K562 (cell line): ENCODE data around the gene TIMP4. TPM values are rescaled to one million over a fixed set of nuclear protein-coding genes. Genes with fewer than 3 reads are reported as not detected.
A peak's percentile ranks its signal among the peaks of the same experiment; 100 is the strongest.

ENCODE experiments used
- CBFA2T3 ChIP-seq: fragments of 450-650 bp; IDR thresholded peaks from 2 replicates; pipeline ENCODE4 v1.6.1; 2017
- CBX3 ChIP-seq, 2 experiments: IDR thresholded peaks; 1 replicate in 1 of 2; 2 replicates in 1 of 2; pipeline ENCODE4 v1.6.1; 2012; ENCODE audit warnings: inconsistent platforms in 2 of 2, low read length in 2 of 2, borderline replicate concordance in 1 of 2, control low read depth in 1 of 2
- CHD4 ChIP-seq: fragments of 200-600 bp; sonication (generic); IDR thresholded peaks from 3 replicates; pipeline ENCODE4 v1.6.1; 2012; ENCODE audit warnings: low read depth, mild to moderate bottlenecking, mixed read lengths, low read length, inconsistent platforms; ENCODE audit not compliant: insufficient read depth, insufficient replicate concordance, poor library complexity, severe bottlenecking
- ETV1 ChIP-seq: fragments of 450-650 bp; conservative IDR thresholded peaks from 2 replicates; pipeline ENCODE4 v1.6.1; 2016; ENCODE audit warnings: missing genetic modification characterization, control low read depth, low read depth, missing compliant biosample characterization
- HDAC2 ChIP-seq: fragments of 450-650 bp; IDR thresholded peaks from 2 replicates; pipeline ENCODE4 v1.6.1; 2016; ENCODE audit warnings: mild to moderate bottlenecking
- JUNB ChIP-seq: fragments of 450-650 bp; formaldehyde crosslinking; conservative IDR thresholded peaks from 2 replicates; pipeline ENCODE4 v1.4.0; 2020; ENCODE audit warnings: mild to moderate bottlenecking
- JUND ChIP-seq, 2 experiments: IDR thresholded peaks; 2 replicates in 1 of 2; 3 replicates in 1 of 2; pipeline ENCODE4 v1.6.1; 2011; ENCODE audit warnings: borderline replicate concordance in 2 of 2, low read depth in 2 of 2, low read length in 2 of 2, improper control_type of control experiment in 1 of 2, missing biosample characterization in 1 of 2, missing genetic modification characterization in 1 of 2, missing genetic modification reagents in 1 of 2
- KLF1 ChIP-seq: fragments of 450-650 bp; IDR thresholded peaks from 2 replicates; pipeline ENCODE4 v1.6.1; 2016; ENCODE audit warnings: missing genetic modification characterization, missing compliant biosample characterization
- MAFK ChIP-seq: IDR thresholded peaks from 2 replicates; pipeline ENCODE4 v1.6.1; 2011; ENCODE audit warnings: low read length, improper control_type of control experiment
- MCM7 ChIP-seq, 2 experiments: fragments of 450-650 bp; IDR thresholded peaks; 2 replicates each; pipeline ENCODE4 v1.6.1; 2016 to 2018
- SAP30 ChIP-seq: fragments of 200-600 bp; sonication (generic); IDR thresholded peaks from 2 replicates; pipeline ENCODE4 v1.6.1; 2012; ENCODE audit warnings: borderline replicate concordance, low read depth, mild to moderate bottlenecking, moderate library complexity, low read length, control low read depth, inconsistent platforms; ENCODE audit not compliant: insufficient read depth, poor library complexity, severe bottlenecking
- SNRNP70 ChIP-seq: fragments of 200-400 bp; formaldehyde crosslinking; optimal IDR thresholded peaks from 2 replicates; pipeline ENCODE3; 2017; ENCODE audit warnings: low read depth, low read length
- SREBF1 ChIP-seq: fragments of 150-350 bp; IDR thresholded peaks from 2 replicates; pipeline ENCODE4 v1.6.1; 2014; ENCODE audit warnings: antibody characterized with exemption, low read depth, low read length, borderline replicate concordance
- TAF1 ChIP-seq: IDR thresholded peaks from 2 replicates; pipeline ENCODE4 v1.6.1; 2011; ENCODE audit warnings: mild to moderate bottlenecking, low read length, moderate library complexity; ENCODE audit not compliant: insufficient read depth, control insufficient read depth, severe bottlenecking; ENCODE audit errors: extremely low read depth
- TAL1 ChIP-seq: fragments of 450-650 bp; IDR thresholded peaks from 2 replicates; pipeline ENCODE4 v1.6.1; 2016; ENCODE audit warnings: mild to moderate bottlenecking
- TCF3 ChIP-seq: sonication (generic); formaldehyde crosslinking; IDR thresholded peaks from 2 replicates; pipeline ENCODE4 v1.4.0; 2020; ENCODE audit warnings: mild to moderate bottlenecking, missing genetic modification reagents
- TEAD4 ChIP-seq, 2 experiments: sonication (generic) in 1 of 2; formaldehyde crosslinking in 1 of 2; IDR thresholded peaks; 2 replicates each; pipeline versions ENCODE4 v1.6.1 to v1.8.0; 2012 to 2022; ENCODE audit warnings: borderline replicate concordance in 1 of 2, inconsistent platforms in 1 of 2, low read length in 1 of 2, mild to moderate bottlenecking in 1 of 2, missing genetic modification reagents in 1 of 2
- ZNF184 ChIP-seq: sonication (generic); formaldehyde crosslinking; IDR thresholded peaks from 2 replicates; pipeline ENCODE4 v1.5.0; 2020; ENCODE audit warnings: missing genetic modification reagents
- ZNF785 ChIP-seq: fragments of 250-450 bp; sonication (Bioruptor Pico); IDR thresholded peaks from 2 replicates; pipeline ENCODE4 v1.4.0; 2020; ENCODE audit warnings: mild to moderate bottlenecking
- polyA plus RNA-seq, 8 experiments: library from polyadenylated mRNA; depleted of rRNA in 4 of 8; stranded (reverse) in 5 of 8; unstranded in 3 of 8; fragments of >200 nt; fragmentation: Nextera tagmentation in 2 of 8; fragmentation: Illumina TruSeq in 1 of 8; extraction: Ambion mirVana in 2 of 8; extraction: Trizol in 1 of 8; gene quantifications; 2 replicates each; pipeline versions ENCODE4 v1.2.1 to v1.2.3, GENCODE V29; 2011 to 2014; ENCODE audit warnings: inconsistent platforms in 1 of 8, missing spikeins in 1 of 8
- total RNA-seq, 7 experiments: library from RNA; depleted of rRNA in 6 of 7; stranded (reverse); fragments of >200 nt in 6 of 7; fragmentation: Illumina TruSeq in 2 of 7; extraction: Trizol in 2 of 7; gene quantifications; 2 replicates each; pipeline versions ENCODE4 v1.2.1 to v1.2.3, GENCODE V29; 2011 to 2021; ENCODE audit warnings: low replicate concordance in 1 of 7
- TF ChIP-seq, protein P1 (sequence below): IDR thresholded peaks from 2 replicates; pipeline ENCODE4 v1.6.1; 2016; ENCODE audit warnings: missing genetic modification characterization, missing compliant biosample characterization
- TF ChIP-seq, protein P2 (sequence below): sonication (generic); formaldehyde crosslinking; IDR thresholded peaks from 2 replicates; pipeline ENCODE4 v1.8.0; 2022; ENCODE audit warnings: mild to moderate bottlenecking, missing genetic modification reagents
- TF ChIP-seq, protein P3 (sequence below), 2 experiments: fragments of 200-800 bp in 1 of 2; sonication (Bioruptor generic) in 1 of 2; sonication (generic) in 1 of 2; formaldehyde crosslinking in 1 of 2; IDR thresholded peaks in 1 of 2; conservative IDR thresholded peaks in 1 of 2; 2 replicates each; pipeline versions ENCODE4 v1.5.0 to v1.6.1; 2016 to 2020; ENCODE audit warnings: missing compliant biosample characterization in 1 of 2, missing genetic modification characterization in 1 of 2, missing genetic modification reagents in 1 of 2
- TF ChIP-seq, protein P4 (sequence below): fragments of 250-450 bp; sonication (Bioruptor Pico); IDR thresholded peaks from 2 replicates; pipeline ENCODE4 v1.8.0; 2021; ENCODE audit warnings: borderline replicate concordance, mild to moderate bottlenecking, moderate library complexity; ENCODE audit not compliant: poor library complexity, severe bottlenecking

The TIMP4 gene
- total and polyA plus RNA-seq, 9 of the 15 experiments (the other 6 are each of a cell fraction or from before 2014, with no cell fraction given) = 0.03 to 0.07 TPM; not detected in 7

DNA sequence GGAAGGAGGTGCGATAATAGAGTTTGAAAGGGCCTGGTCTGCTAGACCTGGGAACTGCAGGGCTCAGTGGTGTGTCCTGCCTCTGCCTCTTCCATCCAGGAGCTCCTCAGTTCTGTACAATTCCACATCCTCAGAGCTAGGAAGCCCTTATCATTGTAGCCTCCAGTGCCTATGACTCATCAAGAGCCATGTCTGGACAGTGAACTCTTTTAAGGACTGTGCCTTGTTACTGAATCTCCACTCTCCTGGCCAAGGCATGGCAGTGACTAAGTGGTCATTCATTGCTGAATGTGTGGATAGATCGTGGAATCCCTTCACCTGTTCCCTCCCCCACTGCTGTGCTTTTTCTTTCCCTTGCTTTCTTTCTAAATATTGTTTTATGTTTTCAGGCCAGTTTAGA is 2.9 kb downstream of the TIMP4 start (continued):
- TF ChIP-seq JUND (IDR thresholded peaks at IDR 0.05; ENCODE audit: borderline replicate concordance, low read depth, low read length) (peak; percentile 96), JUND (tag; IDR thresholded peaks at IDR 0.05; ENCODE audit: borderline replicate concordance, low read depth, low read length) (peak; percentile 96), SREBF1 (no peak), CBX3 (IDR thresholded peaks at IDR 0.05; ENCODE audit: borderline replicate concordance in 1 of 2, low read length in 2 of 2) (no peak), HDAC2 (no peak), TEAD4 (IDR thresholded peaks at IDR 0.05; ENCODE audit: low read length) (no peak), TEAD4 (CRISPR knock-in tag; IDR thresholded peaks at IDR 0.05; ENCODE audit: borderline replicate concordance) (no peak), SAP30 (no peak), TCF3 (peak; percentile 47; the same call in 1 of the 2 replicates), MAFK (no peak), CBFA2T3 (peak; percentile 73), KLF1 (tag) (no peak), ZNF184 (CRISPR knock-in tag) (no peak), MCM7 (IDR thresholded peaks at IDR 0.05) (no peak), ETV1 (no peak), JUNB (CRISPR knock-in tag) (peak; percentile 90), CHD4 (no peak), SNRNP70 (no peak), ZNF785 (CRISPR knock-in tag) (no peak), TAF1 (no peak), TAL1 (peak; percentile 35; the same call in 1 of the 2 replicates)
- TF ChIP-seq, protein P1, sequence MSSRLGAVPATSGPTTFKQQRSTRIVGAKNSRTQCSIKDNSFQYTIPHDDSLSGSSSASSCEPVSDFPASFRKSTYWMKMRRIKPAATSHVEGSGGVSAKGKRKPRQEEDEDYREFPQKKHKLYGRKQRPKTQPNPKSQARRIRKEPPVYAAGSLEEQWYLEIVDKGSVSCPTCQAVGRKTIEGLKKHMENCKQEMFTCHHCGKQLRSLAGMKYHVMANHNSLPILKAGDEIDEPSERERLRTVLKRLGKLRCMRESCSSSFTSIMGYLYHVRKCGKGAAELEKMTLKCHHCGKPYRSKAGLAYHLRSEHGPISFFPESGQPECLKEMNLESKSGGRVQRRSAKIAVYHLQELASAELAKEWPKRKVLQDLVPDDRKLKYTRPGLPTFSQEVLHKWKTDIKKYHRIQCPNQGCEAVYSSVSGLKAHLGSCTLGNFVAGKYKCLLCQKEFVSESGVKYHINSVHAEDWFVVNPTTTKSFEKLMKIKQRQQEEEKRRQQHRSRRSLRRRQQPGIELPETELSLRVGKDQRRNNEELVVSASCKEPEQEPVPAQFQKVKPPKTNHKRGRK (tag) = no peak
- TF ChIP-seq, protein P2, sequence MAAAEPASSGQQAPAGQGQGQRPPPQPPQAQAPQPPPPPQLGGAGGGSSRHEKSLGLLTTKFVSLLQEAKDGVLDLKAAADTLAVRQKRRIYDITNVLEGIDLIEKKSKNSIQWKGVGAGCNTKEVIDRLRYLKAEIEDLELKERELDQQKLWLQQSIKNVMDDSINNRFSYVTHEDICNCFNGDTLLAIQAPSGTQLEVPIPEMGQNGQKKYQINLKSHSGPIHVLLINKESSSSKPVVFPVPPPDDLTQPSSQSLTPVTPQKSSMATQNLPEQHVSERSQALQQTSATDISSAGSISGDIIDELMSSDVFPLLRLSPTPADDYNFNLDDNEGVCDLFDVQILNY (CRISPR knock-in tag) = no peak
- TF ChIP-seq, protein P3, sequence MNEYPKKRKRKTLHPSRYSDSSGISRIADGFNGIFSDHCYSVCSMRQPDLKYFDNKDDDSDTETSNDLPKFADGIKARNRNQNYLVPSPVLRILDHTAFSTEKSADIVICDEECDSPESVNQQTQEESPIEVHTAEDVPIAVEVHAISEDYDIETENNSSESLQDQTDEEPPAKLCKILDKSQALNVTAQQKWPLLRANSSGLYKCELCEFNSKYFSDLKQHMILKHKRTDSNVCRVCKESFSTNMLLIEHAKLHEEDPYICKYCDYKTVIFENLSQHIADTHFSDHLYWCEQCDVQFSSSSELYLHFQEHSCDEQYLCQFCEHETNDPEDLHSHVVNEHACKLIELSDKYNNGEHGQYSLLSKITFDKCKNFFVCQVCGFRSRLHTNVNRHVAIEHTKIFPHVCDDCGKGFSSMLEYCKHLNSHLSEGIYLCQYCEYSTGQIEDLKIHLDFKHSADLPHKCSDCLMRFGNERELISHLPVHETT (CRISPR knock-in tag; conservative IDR thresholded peaks at IDR 0.05 in 1 of 2, IDR thresholded peaks at IDR 0.05 in 1 of 2) = no peak
- TF ChIP-seq, protein P4, sequence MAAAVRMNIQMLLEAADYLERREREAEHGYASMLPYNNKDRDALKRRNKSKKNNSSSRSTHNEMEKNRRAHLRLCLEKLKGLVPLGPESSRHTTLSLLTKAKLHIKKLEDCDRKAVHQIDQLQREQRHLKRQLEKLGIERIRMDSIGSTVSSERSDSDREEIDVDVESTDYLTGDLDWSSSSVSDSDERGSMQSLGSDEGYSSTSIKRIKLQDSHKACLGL (CRISPR knock-in tag) = no peak
